OCI-LY7 (cell line): Measurements from ENCODE around the gene CCDC124. TPM values are rescaled to one million over a fixed set of nuclear protein-coding genes. Genes with fewer than 3 reads are reported as not detected.
"Not testable (repeated sequence)": the region's sequence is repeated elsewhere in the genome, so short reads cannot be mapped to it uniquely, and the experiment has no call there.

ENCODE experiments used
- BruUV-seq: library from RNA; stranded (reverse); fragments of 400-500 nt; replicated peaks from 2 replicates; lab custom pipeline; 2021; lab: Mats Ljungman, UMichigan
- CTCF ChIA-PET: fragments of 300-600 bp; sonication (Branson Sonifier 250); formaldehyde crosslinking; loops from one replicate; lab custom pipeline; 2022; ENCODE audit warnings: antibody characterized with exemption; ENCODE audit not compliant: unreplicated experiment; lab: Charles Lee
- POLR2A ChIA-PET: fragments of 300-600 bp; sonication (Branson Sonifier 250); formaldehyde crosslinking; loops from one replicate; lab custom pipeline; 2022; ENCODE audit warnings: antibody characterized with exemption; lab: Charles Lee
- DNase-seq: peaks from one replicate; pipeline ENCODE4 v3.0.0-alpha.2; 2015; ENCODE audit warnings: low spot score
- H2AFZ ChIP-seq: fragments of 200-600 bp; sonication (generic), shearing (Covaris generic); 2 replicates; pipeline ENCODE4 v1.6.1; 2014; ENCODE audit warnings: mild to moderate bottlenecking, antibody characterized with exemption, low read length, moderate library complexity
- H3K27ac ChIP-seq: fragments of 200-600 bp; sonication (generic); 2 replicates; pipeline ENCODE4 v1.5.1; 2014; ENCODE audit warnings: mixed run types, low read depth, mild to moderate bottlenecking, moderate library complexity, low read length, inconsistent platforms; ENCODE audit not compliant: poor library complexity, severe bottlenecking
- H3K36me3 ChIP-seq: fragments of 200-600 bp; sonication (generic); 2 replicates; pipeline ENCODE4 v1.6.1; 2014; ENCODE audit warnings: mild to moderate bottlenecking, antibody characterized with exemption, low read length, moderate library complexity, mixed read lengths; ENCODE audit not compliant: insufficient read depth
- H3K4me1 ChIP-seq: fragments of 200-600 bp; sonication (generic); 2 replicates; pipeline ENCODE4 v1.5.1; 2014; ENCODE audit warnings: mild to moderate bottlenecking, low read length; ENCODE audit not compliant: insufficient read depth, poor library complexity, severe bottlenecking
- H3K4me2 ChIP-seq: fragments of 200-600 bp; sonication (generic); 2 replicates; pipeline ENCODE4 v1.6.1; 2014; ENCODE audit warnings: mild to moderate bottlenecking, low read length
- H3K4me3 ChIP-seq: fragments of 200-600 bp; sonication (generic); 2 replicates; pipeline ENCODE4 v1.5.1; 2014; ENCODE audit warnings: mild to moderate bottlenecking, low read depth, low read length; ENCODE audit not compliant: poor library complexity, severe bottlenecking
- H3K79me2 ChIP-seq: fragments of 200-600 bp; sonication (generic); 2 replicates; pipeline ENCODE4 v1.6.1; 2016; ENCODE audit warnings: low read depth, mild to moderate bottlenecking, low read length, moderate library complexity, mixed read lengths; ENCODE audit not compliant: insufficient read depth
- H3K9me2 ChIP-seq: fragments of 200-600 bp; sonication (generic); 2 replicates; pipeline ENCODE4 v1.6.1; 2016; ENCODE audit warnings: mild to moderate bottlenecking, low read length, mixed read lengths; ENCODE audit not compliant: insufficient read depth
- H3K9me3 ChIP-seq: fragments of 200-600 bp; sonication (generic); 2 replicates; pipeline ENCODE4 v1.6.1; 2014; ENCODE audit warnings: mild to moderate bottlenecking, mixed run types, low read length, mixed read lengths
- H4K20me1 ChIP-seq: fragments of 200-600 bp; sonication (generic); 2 replicates; pipeline ENCODE4 v1.6.1; 2014; ENCODE audit warnings: mild to moderate bottlenecking, antibody characterized with exemption, low read length, moderate library complexity, mixed read lengths; ENCODE audit not compliant: insufficient read depth
- EZH2phosphoT487 ChIP-seq: fragments of 200-600 bp; sonication (generic); IDR thresholded peaks from 2 replicates; pipeline ENCODE4 v1.6.1; 2018; ENCODE audit warnings: low read depth, borderline replicate concordance, mild to moderate bottlenecking, mixed run types, antibody characterized with exemption, low read length, moderate library complexity, mixed read lengths
- intact Hi-C: fragments of 100-400 bp; cut with micrococcal nuclease; formaldehyde crosslinking; loops from one replicate; pipeline ENCODE4 v1.10.0; 2022; ENCODE audit not compliant: unreplicated experiment
- total RNA-seq, 2 experiments: library from RNA; depleted of rRNA in 1 of 2; stranded (reverse); fragments of >200 nt in 1 of 2; shearing (Covaris generic) in 1 of 2; gene quantifications; 2 replicates each; pipeline ENCODE4 v1.2.3, GENCODE V29; 2014 to 2022
- TF ChIP-seq, protein P1 (sequence below): fragments of 200-600 bp; sonication (generic); conservative IDR thresholded peaks from 2 replicates; pipeline ENCODE4 v1.5.1; 2014; ENCODE audit warnings: mild to moderate bottlenecking, antibody characterized with exemption, low read length, moderate library complexity, mixed read lengths

Gene CCDC124
- total RNA-seq, 2 experiments from 2014 or later: 57.5 to 106 TPM

- Histone ChIP-seq H3K36me3 (no peaks in the 10 kb centered on the region), H4K20me1 (no peaks in the 10 kb centered on the region), H3K4me3 (no peak overlapping the region), H3K4me1 (peaks cover 35% of the 10 kb centered on the region), H3K9me3 (no peaks in the 10 kb centered on the region), H3K27ac (no peak overlapping the region), H3K79me2 (no peaks in the 10 kb centered on the region), H3K9me2 (no peaks in the 10 kb centered on the region), H3K4me2 (no peak overlapping the region), H2AFZ (no peak overlapping the region)
- DNase-seq: no peak
- ChIA-PET POLR2A (no interaction called here), CTCF (no interaction called here)
- intact Hi-C loops: no loop called here
- TF ChIP-seq EZH2phosphoT487: no peak
- TF ChIP-seq, protein P1, sequence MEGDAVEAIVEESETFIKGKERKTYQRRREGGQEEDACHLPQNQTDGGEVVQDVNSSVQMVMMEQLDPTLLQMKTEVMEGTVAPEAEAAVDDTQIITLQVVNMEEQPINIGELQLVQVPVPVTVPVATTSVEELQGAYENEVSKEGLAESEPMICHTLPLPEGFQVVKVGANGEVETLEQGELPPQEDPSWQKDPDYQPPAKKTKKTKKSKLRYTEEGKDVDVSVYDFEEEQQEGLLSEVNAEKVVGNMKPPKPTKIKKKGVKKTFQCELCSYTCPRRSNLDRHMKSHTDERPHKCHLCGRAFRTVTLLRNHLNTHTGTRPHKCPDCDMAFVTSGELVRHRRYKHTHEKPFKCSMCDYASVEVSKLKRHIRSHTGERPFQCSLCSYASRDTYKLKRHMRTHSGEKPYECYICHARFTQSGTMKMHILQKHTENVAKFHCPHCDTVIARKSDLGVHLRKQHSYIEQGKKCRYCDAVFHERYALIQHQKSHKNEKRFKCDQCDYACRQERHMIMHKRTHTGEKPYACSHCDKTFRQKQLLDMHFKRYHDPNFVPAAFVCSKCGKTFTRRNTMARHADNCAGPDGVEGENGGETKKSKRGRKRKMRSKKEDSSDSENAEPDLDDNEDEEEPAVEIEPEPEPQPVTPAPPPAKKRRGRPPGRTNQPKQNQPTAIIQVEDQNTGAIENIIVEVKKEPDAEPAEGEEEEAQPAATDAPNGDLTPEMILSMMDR: no peak
- BruUV-seq: no TSS peak
These were observed 46.3 kb upstream of the CCDC124 start for GRCh38 chr19:17886515-17886914.

GRCh38 chr19:17887221-17887620 lies 45.6 kb upstream of the CCDC124 start:
- H3K79me2 ChIP-seq, CTCF ChIA-PET, H4K20me1 ChIP-seq, H3K36me3 ChIP-seq, H3K4me3 ChIP-seq, H3K4me2 ChIP-seq, H3K9me2 ChIP-seq, DNase-seq, BruUV-seq, intact Hi-C loops, H2AFZ ChIP-seq, H3K27ac ChIP-seq, POLR2A ChIA-PET, H3K9me3 ChIP-seq: not testable (repeated sequence)
- H3K4me1 ChIP-seq: peaks cover 35% of the 10 kb centered on the region

DNA sequence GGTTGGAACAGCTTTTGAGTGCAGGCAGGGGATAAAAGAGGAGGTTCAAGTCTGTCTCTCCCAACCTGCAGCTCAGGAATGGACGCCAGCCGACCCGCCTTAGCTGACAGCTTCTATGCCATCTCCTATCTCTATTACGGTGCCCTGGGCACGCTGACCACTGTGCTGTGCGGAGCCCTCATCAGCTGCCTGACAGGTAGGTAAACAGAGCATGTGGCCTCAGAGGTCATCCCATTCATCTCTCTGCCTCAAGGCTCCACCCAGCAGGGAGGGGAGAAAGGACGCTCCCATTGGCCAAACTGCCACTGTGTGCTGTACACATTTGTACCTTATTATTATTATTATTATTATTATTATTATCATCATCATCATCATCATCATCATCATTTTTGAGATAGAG lies 44.6 kb upstream of the CCDC124 start:
- no peaks in the 10 kb centered on the region for H3K9me2 ChIP-seq
- no peak overlapping the region for H3K4me3 ChIP-seq
- no peak for DNase-seq
- no peaks in the 10 kb centered on the region for H3K9me3 ChIP-seq
- no peaks in the 10 kb centered on the region for H3K79me2 ChIP-seq
- H4K20me1 ChIP-seq: no peaks in the 10 kb centered on the region
- ChIA-PET CTCF (no interaction called here), POLR2A (interaction anchor here (0.7 kb wide), 1 partner anchor 16 kb away, joined by 3 read pairs; no protein-coding TSS in a partner anchor)
- H3K36me3 ChIP-seq: no peaks in the 10 kb centered on the region
- H2AFZ ChIP-seq: no peak overlapping the region
- H3K4me2 ChIP-seq: no peak overlapping the region
- BruUV-seq: no TSS peak
- no peak overlapping the region for H3K27ac ChIP-seq
- H3K4me1 ChIP-seq: peaks cover 35% of the 10 kb centered on the region
- intact Hi-C loops: no loop called here
- TF ChIP-seq, protein P1: no peak
- TF ChIP-seq EZH2phosphoT487: no peak
